SU-DHL-6 (cell line): ENCODE data around the gene KLHL36.

ENCODE experiments used
- CTCF ChIP-seq: fragments of 200-600 bp; sonication (generic); IDR thresholded peaks from one replicate; pipeline ENCODE4 v1.5.1; 2017; ENCODE audit warnings: antibody characterized with exemption, mild to moderate bottlenecking, low read length, moderate library complexity; ENCODE audit not compliant: insufficient read depth, poor library complexity, severe bottlenecking
- EZH2phosphoT487 ChIP-seq: fragments of 200-600 bp; sonication (generic), shearing (Covaris generic); conservative IDR thresholded peaks from 2 replicates; pipeline ENCODE4 v1.6.1; 2018; ENCODE audit warnings: mild to moderate bottlenecking, antibody characterized with exemption, low read length, moderate library complexity, mixed read lengths

GRCh38 chr16:84637709-84638108, 10.6 kb upstream of the KLHL36 start:
- no peak for TF ChIP-seq CTCF
- no peak for TF ChIP-seq EZH2phosphoT487
